Stimulated activated CD8-positive, alpha-beta memory T cell treated with anti-CD3 and anti-CD28 coated beads, Interleukin-12 subunit alpha, Interleukin-12 subunit beta, amount 100 ng/mL, for 1 hour (primary cell): ENCODE results near the gene ANKRD39.

Experiments used
- DNase-seq: peaks from one replicate; pipeline ENCODE4 v3.0.0-alpha.2; 2020; ENCODE audit warnings: low read depth

Gene ANKRD39

DNA sequence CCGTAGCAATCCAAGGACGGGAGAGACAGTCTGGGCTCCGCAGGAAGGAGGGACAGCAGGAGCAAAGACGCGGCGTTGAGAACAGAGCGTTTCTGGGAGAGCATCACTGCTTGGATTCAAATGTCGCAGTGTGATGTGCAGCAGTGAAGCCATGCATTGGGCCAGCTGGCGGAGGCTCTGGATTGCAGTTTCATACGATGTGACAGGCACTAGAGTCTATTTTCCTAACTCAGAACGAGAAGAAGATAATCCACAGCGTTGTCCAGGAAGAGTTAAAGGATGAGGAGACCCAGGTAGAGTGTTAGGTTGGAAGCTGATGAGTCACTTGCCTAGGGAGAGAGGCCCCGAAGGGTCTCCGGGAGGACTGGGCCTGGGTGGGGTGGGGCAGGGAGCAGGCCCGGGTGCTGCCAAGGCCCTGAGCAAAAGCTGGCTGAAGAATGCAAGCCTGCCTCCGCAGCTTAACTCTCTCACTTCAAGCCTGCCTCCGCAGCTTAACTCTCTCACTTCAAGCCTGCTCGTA lies 29.7 kb upstream of the ANKRD39 start:
- DNase-seq: no peak

DNA sequence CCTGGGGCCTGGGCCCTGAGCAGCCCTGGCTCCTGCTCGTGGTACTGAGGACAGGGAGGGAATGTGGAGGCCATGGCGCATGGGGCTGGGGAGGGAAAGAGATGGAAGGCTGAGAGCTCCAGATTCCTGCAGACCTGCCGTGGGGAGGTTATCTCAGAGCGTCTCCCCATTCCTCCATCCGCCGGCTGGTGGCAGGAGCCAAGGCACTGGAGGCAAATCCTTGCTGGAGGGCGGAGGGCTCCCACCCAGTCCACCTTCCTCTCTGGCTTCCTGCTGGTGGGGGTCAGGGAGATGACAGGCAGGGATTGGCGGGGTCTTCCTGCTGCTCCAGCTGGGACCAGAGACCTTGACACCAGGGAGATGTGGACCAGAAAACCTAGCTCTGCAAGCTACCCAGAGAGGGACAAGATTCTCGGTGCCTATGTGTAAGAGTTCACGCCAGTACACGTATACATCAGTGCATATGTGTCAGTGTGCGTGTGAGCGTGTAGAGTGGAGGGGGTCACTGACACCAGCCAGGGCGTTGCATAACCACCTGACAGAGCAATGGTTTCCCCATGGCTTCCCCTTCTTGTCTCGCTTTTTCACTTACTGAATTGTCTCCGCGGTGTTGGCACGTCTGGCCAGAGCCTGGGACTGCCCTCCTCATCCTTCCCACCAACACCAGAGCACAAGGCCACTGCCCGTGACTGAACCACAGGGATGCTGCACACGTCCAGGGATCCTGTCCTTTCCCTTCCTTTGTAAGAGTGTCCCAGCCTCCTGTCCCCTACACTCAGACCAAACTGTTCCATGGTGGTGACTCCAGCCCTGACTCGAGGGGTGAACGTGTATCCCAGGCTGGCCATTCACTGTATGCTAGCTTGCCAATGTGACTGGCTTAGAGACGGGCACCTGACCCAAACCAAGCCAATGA lies 27.9 kb upstream of the ANKRD39 start:
- no peak for DNase-seq

DNA sequence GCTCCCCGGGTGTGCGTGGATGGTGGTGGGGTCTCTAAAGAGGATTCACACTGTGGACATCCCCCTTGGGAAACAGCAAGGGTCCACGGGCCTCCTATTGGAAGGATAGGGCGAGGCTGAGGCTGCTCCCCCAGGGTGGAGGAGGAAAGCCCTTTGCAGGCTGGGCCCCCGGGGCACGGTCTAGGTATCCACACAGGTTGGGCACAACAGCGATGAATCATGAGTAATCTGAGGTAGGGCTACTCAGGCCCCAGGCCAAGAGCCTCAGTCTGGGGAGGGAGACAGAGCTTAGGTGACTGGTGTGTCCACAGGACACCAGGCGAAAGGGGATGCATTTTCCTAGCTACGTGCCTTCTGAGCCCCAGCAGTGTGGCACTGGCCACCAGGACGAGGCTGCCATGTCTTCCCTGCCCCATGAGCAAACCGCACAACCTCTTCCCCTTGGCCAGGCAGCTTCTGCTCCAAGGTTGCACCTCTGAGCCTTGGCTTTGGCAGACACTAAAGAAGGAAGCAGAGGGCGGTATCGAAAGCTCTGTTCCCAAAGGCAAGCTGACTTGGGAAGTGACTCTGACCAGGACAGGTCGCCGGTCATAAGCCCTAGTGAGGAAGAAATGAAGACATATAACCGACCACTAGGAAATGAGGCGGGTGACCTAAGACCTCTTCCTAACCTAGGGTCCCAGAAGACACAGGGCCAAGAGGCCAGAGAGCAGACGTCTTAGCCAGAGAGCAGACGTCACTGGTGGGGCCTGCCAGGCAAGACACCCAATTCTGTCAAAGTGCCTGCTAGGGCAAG lies 26.7 kb upstream of the ANKRD39 start:
- DNase-seq: no peak

DNA sequence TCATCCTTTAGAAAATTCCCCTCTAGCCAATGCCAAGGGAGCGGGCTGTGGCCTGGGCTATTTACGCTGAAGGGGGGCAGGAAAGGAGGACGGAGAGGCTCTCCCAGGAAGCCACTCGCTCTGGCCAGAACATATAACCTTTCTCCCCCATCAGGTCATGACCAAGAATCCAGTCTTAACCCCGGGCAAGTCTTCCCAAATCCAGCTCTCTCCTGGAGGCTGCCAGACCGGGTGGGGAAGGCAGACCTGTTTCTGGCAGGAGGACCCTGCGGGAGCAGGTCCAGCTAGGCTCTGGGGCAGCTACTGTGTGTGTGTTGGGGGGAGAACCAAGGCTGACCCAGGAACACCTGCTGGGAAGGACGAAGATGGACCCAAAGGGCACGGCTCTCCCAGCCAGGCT lies 25.5 kb upstream of the ANKRD39 start:
- no peak for DNase-seq

DNA sequence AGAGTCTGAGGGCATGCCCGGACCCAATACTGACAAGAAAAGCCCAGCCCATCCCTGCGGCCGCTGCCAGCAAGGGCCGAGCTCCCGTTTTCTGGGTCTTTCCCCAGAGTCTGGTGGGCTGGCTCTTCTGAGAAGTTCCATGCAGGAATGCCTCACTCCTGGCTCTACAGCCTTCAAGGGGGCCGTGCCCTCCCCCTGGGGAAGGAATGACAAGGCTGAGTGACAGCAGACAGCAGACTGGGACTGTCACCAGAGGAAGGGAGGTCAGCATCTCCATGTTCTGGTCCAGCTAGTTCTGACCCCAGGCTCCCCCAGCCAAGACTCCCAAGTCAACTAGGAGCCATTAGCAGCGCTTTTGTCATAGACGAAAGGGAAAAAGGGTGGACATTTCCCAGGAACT lies 25.1 kb upstream of the ANKRD39 start:
- no peak for DNase-seq

DNA sequence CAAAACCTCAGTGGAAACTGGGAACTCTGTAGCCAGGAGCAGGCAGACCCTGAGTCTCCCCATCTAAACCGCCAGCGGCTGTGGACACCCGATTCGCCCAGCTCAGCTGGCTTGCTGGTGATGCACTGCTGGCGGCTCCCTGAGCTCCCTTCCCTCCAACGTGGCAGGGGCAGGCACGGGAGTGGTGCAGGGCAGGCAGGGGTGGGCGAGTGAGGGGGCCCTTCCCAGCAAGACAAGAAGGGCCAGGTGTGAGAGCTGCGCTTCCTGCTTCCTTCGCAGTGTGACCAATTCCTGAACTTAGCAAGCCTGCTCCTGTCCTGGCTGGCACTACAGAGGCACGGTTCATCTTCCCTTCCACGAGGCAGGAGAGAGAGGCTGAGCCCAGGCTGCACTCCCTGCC lies 24.4 kb upstream of the ANKRD39 start:
- DNase-seq: no peak

DNA sequence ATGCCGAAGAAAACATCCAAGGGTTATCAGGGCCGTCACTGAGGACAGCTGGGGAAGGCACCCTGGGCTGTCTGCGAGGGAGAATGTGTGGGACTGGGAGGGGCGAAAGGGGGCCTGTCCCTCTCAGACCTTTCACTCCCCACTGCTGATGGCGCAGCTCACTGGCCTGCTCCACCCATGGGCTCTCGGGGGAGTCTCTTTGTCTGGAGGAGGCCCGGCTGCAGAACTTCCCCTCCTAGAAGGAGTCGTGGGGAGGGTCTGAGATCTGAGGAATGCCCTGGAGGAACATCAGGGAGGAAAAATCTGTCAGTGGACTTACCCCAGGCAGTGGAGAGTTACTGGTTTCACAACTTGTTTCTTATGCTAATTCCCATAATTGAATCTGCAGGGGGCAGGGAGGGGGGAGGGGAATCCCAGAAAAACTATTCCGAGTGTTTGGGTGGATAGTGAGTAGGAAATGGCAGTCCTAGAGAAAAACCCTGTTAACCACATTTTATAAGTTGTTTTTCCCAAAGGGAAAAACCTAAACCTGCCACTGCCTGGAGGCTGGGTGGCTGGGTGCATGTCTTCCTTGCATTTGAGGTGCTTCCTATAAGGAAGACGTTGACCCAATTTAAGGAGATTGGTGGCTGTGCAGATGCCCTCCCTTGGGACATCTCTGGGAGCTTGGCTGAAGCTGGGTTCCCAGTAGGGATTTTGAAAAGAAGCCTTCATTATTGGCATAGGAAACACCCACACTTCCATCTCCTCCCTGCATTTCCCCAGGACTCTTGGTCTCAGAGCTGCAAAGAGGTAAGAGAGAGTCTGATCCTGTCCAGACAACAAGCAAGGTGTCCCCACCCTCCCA lies 23.8 kb upstream of the ANKRD39 start:
- DNase-seq: no peak

DNA sequence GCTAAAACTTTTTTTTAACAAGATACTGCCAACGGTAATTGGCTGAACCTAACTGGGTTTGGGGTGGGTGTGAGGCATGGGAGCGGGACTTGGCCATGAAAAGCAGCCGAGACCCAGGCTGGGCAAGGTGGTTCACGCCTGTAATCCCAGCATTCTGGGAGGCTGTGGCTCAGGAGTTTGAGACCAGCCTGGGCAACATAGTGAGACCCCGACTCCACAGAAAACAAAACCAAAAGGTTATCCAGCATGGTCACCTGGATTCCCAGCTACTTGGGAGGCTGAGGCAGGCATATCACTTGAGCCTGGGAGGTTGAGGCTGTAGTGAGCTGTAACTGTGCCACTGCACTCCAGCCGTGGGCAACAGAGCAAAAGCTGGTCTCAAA lies 23.1 kb upstream of the ANKRD39 start:
- no peak for DNase-seq

DNA sequence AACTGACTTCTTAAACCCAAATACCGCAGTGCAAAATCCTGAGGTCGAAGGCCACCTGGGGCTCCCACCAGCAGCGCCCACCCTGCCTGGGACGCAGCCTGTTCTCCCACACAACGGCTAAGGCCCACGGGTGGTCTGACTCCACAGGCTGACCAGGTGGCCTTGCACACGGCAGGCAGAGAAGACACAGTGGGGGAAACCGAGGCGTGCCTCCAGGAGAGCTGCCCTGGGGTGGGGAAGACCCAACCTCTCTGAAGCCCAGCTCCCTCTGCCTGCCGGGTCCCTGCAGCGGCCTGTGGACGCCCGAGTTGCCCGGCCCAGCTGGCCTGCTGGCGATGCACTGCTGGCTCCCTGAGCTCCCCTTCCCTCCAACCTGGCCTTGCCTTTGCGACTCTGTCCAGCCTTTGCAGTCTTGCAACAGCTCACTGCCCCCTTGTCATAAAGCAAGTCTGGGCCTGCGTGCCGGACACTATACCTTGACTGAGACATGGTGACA lies 21.8 kb upstream of the ANKRD39 start:
- DNase-seq: no peak

DNA sequence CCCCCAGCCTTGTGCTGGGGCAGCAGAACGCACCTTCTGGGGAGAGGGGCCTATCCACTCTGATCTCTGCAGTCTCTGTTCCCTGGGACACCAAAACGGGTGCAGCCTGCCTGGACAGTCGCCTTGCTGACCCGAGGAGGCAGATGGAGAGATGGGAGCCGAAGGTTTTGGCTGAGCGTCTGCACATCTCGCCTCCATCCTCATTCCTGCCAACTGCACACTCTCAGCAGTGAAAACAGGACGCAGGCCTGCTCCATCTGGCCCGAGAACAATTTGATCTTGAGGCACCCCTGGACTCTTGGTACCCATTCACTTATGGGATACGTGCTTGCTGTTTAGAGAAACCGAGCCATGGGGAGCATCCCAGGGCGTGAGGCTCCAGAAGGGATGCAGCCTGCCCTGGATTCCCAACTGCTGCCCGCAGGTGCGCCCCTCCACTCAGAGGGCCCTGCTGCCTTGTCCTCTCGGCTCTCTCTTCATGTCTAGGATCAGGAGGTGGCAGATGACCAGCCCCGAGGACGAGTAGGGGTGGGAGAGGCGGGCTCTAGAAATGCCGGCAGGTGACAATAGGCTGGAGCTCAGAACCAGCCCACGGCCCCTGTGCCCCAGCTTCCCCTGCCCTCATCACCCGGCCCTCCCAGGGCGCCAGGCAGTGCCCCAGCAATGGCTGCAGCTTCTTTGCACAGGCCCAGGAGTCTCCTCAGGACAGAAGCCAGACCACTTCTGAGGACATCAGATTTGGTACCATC lies 21.2 kb upstream of the ANKRD39 start:
- no peak for DNase-seq

DNA sequence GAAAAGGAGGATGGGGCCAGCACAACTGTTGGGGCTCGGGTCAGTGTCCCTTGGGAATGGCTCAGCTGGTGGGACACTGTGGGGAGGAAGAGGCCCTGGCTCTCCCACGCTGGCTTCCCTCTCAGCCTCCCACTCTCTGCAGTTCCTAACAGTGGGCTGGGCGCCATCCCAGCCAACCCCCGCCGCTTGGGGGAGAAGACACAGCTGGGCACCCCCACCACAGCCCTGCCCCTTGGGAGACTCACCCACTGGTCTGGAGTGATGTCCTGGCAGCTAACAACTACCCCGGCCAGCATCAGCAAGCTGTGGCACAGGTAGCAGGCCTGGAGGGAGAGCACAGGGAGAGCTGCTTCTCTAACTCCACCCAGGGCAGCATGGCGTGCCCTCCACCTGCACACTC lies 20.4 kb upstream of the ANKRD39 start:
- no peak for DNase-seq

DNA sequence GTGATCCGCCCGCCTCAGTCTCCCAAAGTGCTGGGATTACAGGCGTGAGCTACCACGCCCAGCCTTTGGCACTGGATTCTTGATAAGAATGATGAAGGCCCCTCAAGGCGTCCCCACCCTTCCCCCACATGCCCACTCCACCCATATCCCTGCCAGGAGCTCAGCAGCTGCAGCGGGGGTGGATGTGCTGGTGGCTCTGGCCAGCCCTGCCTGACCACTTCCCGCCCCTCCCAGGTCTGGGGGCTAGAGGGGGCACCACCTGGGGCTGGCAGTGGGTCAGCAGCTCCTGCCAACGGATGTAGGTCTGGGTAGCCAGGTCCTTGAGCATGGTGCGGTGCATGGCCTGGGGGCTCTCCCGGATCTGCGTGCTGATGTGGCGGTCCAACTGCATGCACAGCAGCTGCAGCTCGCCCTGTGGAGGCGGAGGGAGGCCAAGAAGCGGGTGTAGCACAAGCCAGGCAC lies 19.8 kb upstream of the ANKRD39 start:
- DNase-seq: no peak

DNA sequence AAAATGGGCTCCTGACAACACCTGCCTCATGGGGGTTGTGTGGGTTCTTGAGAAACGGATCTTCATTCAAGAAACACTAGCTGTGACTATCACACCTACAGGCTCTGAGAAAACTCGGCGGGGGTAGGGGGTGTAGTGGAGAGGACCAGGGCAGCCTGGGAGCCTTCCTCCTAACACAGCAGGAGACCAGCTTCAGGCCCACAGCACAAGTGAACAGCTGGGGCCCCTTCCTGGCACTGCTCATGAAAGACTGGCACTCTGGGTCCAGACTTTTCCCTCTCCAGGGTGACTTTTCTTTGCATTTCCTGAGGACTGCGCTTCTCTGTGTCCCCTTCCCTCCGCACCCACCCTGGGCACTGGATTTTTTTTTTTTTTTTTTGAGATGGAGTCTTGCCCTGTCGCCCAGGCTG lies 19.2 kb upstream of the ANKRD39 start:
- no peak for DNase-seq

DNA sequence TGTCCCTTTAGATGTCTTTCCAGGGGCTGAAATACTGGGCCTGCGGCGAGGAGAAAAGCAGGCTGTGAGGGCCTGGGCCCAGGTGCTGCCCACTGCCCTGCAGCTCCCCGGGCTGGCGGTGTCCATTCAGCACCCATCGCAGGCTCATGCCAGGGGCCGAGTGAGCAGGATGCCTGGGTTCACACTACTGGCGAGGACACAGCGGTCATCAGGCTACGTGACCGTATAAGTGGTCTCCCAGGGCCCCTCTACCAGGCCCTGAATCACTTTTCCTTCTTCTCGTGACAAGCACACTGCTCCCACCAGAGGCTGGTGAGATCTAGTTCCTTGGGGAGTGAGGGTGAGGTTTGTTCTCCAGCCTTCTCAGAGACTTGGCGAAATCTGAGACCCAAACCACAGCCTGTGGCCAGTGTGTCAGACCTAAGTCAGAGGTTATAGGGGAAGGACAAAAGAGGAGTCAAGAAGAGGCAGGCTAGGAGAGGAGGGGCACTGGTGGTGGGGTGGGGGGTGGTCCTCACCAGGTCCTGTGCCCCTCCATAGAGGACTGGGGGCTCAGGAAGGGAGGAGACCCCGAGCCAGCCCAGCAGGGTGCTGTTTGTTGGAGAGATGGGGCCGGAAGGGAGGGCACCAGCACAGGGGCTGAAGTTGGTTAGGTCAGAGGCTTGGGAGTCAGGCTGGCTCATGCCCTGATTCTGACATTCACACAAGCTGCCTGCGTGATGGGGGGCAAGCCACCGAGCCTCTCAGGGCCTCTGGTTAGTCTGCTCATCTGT lies 18.6 kb upstream of the ANKRD39 start:
- DNase-seq: no peak

DNA sequence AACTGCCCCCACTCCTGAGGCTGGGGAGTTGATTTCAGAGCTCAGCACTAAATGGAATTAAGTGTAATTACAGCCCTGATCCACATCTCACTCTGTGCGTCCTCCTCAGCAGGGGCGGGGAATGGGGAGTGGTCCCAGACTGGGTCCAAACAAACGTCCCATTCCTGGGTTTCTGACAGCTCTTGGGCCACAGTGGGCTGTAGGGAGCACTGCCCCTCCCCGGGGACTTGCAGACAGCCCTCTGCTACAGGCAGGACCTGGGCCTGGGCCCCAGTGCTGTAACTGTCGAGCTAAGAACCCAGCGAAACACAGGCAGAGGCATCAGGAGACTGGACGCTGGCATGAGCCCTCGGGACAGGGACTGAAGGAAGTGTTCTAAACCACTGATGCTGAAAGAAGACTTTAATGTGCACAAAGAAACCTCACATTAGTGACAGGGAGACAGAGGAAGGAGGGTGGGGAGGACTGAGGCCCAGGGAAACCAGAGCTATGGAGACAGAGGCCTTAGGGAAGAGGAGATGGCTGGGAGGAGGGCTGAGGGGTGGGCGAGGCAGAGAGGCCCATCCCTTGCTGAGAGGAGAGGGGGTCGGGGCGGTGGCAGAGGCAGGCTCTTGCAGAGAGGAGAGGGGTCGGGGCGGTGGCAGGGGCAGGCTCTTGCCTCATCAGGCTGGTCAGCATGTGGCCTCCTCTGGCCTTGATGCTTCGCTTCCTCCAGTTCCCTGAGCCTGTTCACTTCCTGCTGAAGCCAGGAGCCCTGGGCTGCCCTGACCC lies 17.9 kb upstream of the ANKRD39 start:
- DNase-seq: no peak

DNA sequence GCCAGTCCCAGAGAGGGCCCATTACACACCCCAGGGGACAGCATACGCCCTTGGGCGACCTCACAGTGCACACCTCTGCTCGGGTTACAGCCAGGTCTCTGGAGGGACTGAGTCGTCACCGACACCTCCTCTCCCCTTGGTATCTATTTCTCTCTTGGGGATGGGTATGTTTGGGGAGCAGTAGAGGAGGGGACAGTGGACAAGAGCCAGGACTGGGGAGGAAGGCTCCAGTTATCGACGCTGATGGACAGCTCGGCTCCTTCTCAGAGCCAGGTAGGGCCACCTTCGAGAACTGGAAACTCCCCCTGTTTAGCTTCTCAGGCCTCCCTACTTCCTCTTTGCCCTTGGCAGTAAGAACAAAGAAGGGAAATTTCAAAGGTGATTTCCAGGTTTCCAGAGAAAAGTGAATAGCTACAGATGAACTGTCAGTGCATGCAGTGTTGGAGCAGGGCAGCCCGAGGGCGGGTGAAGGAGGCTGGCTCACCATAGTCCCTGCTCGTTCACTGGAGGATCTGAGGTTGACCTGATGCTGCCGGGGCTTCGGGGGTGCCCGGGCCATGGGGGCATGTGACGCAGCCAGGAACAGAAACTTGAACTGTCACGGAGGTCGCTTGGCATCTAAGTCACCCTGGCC lies 16.5 kb upstream of the ANKRD39 start:
- DNase-seq: no peak

DNA sequence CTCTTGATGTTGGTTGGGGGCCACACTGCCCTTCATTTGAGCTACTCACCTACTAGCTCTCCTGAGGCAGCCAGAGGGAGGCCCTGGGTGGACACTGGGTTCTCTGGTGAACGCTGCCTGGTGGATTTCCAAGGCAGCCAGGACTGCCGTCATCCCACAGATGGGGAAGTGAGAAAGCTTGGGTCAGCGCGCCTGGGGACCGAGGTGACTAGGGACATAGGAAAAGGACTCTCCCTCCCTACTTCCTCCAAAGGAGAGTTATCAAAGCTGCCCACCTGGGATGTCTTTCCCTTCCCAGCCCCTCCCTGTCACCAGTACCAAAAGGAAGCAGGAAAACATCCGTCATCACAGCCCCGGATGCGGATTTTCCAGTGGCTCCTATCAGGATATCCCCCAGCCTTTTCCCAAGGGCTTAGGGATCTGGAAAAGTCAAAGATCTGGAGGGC lies 15.9 kb upstream of the ANKRD39 start:
- DNase-seq: no peak

DNA sequence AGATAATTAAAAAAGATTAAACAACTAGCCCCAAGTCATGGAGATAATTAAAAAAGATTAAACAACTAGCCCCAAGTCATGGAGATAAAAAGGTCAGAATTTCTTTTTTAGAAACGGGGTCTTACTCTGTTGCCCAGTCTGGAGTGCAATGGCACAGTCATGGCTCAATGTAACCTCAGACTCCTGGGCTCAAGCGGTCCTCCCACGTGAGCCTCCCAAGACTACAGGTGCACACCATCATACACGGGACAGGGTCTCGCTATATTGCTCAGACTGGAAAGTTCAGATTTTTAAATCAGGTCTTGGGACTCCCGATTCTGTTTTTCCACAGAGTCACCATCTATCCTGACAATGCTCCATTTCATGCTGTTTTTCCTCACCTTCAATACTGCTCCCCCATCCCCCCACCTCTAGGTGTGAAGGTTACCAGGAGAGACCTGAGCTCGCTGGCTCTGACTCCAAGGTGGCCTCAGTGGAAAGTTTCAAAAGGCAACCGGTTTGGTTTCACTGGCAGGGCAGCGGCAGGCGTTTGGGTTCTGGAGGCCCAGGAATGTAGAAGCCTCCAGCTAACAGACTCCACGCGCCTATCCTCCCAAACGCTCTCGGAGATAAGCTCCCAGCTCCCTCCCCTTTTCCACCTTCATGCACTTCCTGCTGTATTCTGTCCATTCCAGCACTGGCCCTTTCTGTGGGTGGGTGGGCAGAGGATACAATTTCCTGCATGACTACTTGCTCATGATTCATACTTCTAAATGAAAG lies 15.0 kb upstream of the ANKRD39 start:
- no peak for DNase-seq
